ENCODE data around the gene PIM1.

PIM1 gene

GRCh38 chr6:37131960-37132253 is 38.0 kb upstream of the PIM1 start:
- no peaks in the 10 kb centered on the region for H3K9me2 ChIP-seq (replicated peaks; ENCODE audit: low read depth, low read length)
- H3K4me1 ChIP-seq (ENCODE audit: insufficient read depth, low read length, poor library complexity, severe bottlenecking), result no peaks in the 10 kb centered on the region
- H3K9me3 ChIP-seq (ENCODE audit: insufficient read depth, low read depth, low read length), result no peaks in the 10 kb centered on the region

GRCh38 chr6:37134036-37134395 is 35.9 kb upstream of the PIM1 start:
- no peak overlapping the region for H3K9ac ChIP-seq (ENCODE audit: low read depth, low read length, poor library complexity, severe bottlenecking)
- no peaks in the 10 kb centered on the region for H3K4me1 ChIP-seq (ENCODE audit: insufficient read depth, low read length, poor library complexity, severe bottlenecking)
- no peak overlapping the region for H3K4me3 ChIP-seq (ENCODE audit: low read length, poor library complexity, severe bottlenecking)
- H3K4me2 ChIP-seq (ENCODE audit: low read depth, low read length, poor library complexity, severe bottlenecking), result no peak overlapping the region
- no peaks in the 10 kb centered on the region for H3K36me3 ChIP-seq (ENCODE audit: insufficient read depth, low read length)
- H4K20me1 ChIP-seq (ENCODE audit: insufficient read depth, low read length, poor library complexity, severe bottlenecking), result no peaks in the 10 kb centered on the region
- no peaks in the 10 kb centered on the region for H3K27me3 ChIP-seq (ENCODE audit: insufficient read depth, low read length, poor library complexity, severe bottlenecking)
- H3F3A ChIP-seq (ENCODE audit: low read depth), result no peaks in the 10 kb centered on the region
- H3K9me2 ChIP-seq (replicated peaks; ENCODE audit: low read depth, low read length), result no peaks in the 10 kb centered on the region
- H3K79me2 ChIP-seq (ENCODE audit: insufficient read depth, low read length), result no peaks in the 10 kb centered on the region
- H3K9me3 ChIP-seq (ENCODE audit: insufficient read depth, low read depth, low read length), result no peaks in the 10 kb centered on the region
- TF ChIP-seq CTCF (conservative IDR thresholded peaks at IDR 0.05; ENCODE audit: low read length), result no peak
- no peak for TF ChIP-seq EZH2phosphoT487 (IDR thresholded peaks at IDR 0.05; ENCODE audit: borderline replicate concordance)
- no peak overlapping the region for H2AFZ ChIP-seq (ENCODE audit: low read length)

More at GRCh38 chr6:37131960-37132253, 38.0 kb upstream of the PIM1 start:
- Histone ChIP-seq H2AFZ (ENCODE audit: low read length) (peak overlapping the region; percentile 42; the same call in 1 of the 2 replicates), H3K4me3 (ENCODE audit: low read length, poor library complexity, severe bottlenecking) (no peak overlapping the region), H3K27me3 (ENCODE audit: insufficient read depth, low read length, poor library complexity, severe bottlenecking) (no peaks in the 10 kb centered on the region), H4K20me1 (ENCODE audit: insufficient read depth, low read length, poor library complexity, severe bottlenecking) (no peaks in the 10 kb centered on the region), H3K79me2 (ENCODE audit: insufficient read depth, low read length) (no peaks in the 10 kb centered on the region), H3K9ac (ENCODE audit: low read depth, low read length, poor library complexity, severe bottlenecking) (no peak overlapping the region), H3F3A (ENCODE audit: low read depth) (no peaks in the 10 kb centered on the region), H3K36me3 (ENCODE audit: insufficient read depth, low read length) (no peaks in the 10 kb centered on the region), H3K4me2 (ENCODE audit: low read depth, low read length, poor library complexity, severe bottlenecking) (no peak overlapping the region)
- TF ChIP-seq EZH2phosphoT487 (IDR thresholded peaks at IDR 0.05; ENCODE audit: borderline replicate concordance) (no peak), CTCF (conservative IDR thresholded peaks at IDR 0.05; ENCODE audit: low read length) (no peak)

GRCh38 chr6:37134396-37135191 is 35.4 kb upstream of the PIM1 start:
- Histone ChIP-seq H3K9ac (ENCODE audit: low read depth, low read length, poor library complexity, severe bottlenecking) (no peak overlapping the region), H3K4me1 (ENCODE audit: insufficient read depth, low read length, poor library complexity, severe bottlenecking) (no peaks in the 10 kb centered on the region), H2AFZ (ENCODE audit: low read length) (no peak overlapping the region), H4K20me1 (ENCODE audit: insufficient read depth, low read length, poor library complexity, severe bottlenecking) (no peaks in the 10 kb centered on the region), H3F3A (ENCODE audit: low read depth) (no peaks in the 10 kb centered on the region), H3K9me3 (ENCODE audit: insufficient read depth, low read depth, low read length) (no peaks in the 10 kb centered on the region), H3K4me2 (ENCODE audit: low read depth, low read length, poor library complexity, severe bottlenecking) (no peak overlapping the region), H3K79me2 (ENCODE audit: insufficient read depth, low read length) (no peaks in the 10 kb centered on the region), H3K27me3 (ENCODE audit: insufficient read depth, low read length, poor library complexity, severe bottlenecking) (no peaks in the 10 kb centered on the region), H3K4me3 (ENCODE audit: low read length, poor library complexity, severe bottlenecking) (no peak overlapping the region), H3K36me3 (ENCODE audit: insufficient read depth, low read length) (no peaks in the 10 kb centered on the region), H3K9me2 (replicated peaks; ENCODE audit: low read depth, low read length) (no peaks in the 10 kb centered on the region)
- no peak for TF ChIP-seq EZH2phosphoT487 (IDR thresholded peaks at IDR 0.05; ENCODE audit: borderline replicate concordance)
- no peak for TF ChIP-seq CTCF (conservative IDR thresholded peaks at IDR 0.05; ENCODE audit: low read length)

Measured in Loucy (cell line).